AG09319 (cell line): ENCODE data around the gene LEF1.

Experiments used
- DNase-seq: peaks from one replicate; pipeline ENCODE4 v3.0.0-alpha.2; 2010; ENCODE audit warnings: low read depth; ENCODE audit errors: extremely low read depth
- CTCF ChIP-seq: IDR thresholded peaks from 2 replicates; pipeline ENCODE4 v1.5.1; 2011; ENCODE audit warnings: low read depth, mild to moderate bottlenecking, inconsistent platforms, low read length, moderate library complexity

Gene LEF1

GRCh38 chr4:108170631-108171338, 2.1 kb upstream of the LEF1 start:
- DNase-seq = no peak

DNA sequence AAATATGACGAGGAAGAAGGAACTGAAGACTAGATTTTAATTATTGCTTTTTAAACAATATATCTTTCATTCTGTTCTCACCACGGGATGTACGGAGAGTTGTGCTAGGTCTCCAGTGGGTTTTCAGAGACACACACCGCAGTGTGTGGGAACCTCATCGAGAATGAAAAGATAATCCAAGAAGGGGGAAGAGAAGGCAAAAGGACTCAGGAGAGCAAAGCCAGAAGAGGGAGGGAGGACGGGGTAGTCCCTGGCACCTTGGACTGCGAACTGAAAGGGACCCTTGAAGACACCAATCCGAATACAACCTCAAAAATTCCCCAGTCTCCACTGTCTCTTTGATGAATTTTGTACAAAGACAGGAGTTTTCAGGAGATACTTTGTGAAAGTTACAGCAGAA, 932 bp upstream of the LEF1 start:
- TF ChIP-seq CTCF = no peak
- DNase-seq = no peak

More at GRCh38 chr4:108170631-108171338, 2.1 kb upstream of the LEF1 start:
- TF ChIP-seq CTCF = no peak

DNA sequence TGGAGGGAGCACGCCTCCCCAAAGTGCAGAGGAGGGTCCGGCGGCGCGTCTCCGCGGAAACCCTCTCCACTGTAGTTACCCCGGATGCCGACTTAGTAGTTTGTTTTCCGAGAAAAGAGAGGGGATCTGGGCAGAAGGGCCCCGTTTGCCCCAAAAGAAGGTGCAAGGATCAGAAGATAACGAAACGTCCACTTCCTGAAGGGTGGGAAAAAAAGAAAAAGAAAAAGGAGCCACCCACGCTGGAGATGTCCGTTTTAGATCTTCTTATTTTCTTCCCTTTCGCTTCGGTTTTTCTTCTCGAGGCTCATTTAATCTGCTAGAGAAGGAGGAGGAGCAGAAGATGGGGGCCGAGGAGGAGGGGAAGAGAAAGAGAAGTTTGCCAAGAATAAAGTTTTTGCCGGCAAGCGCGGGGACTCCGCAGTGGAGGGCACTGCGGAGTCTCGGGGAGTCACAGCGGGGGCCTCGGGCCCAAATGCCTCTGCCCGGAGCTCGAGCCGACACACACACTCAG, 517 bp downstream of the LEF1 start:
- DNase-seq = no peak
- no peak for TF ChIP-seq CTCF

DNA sequence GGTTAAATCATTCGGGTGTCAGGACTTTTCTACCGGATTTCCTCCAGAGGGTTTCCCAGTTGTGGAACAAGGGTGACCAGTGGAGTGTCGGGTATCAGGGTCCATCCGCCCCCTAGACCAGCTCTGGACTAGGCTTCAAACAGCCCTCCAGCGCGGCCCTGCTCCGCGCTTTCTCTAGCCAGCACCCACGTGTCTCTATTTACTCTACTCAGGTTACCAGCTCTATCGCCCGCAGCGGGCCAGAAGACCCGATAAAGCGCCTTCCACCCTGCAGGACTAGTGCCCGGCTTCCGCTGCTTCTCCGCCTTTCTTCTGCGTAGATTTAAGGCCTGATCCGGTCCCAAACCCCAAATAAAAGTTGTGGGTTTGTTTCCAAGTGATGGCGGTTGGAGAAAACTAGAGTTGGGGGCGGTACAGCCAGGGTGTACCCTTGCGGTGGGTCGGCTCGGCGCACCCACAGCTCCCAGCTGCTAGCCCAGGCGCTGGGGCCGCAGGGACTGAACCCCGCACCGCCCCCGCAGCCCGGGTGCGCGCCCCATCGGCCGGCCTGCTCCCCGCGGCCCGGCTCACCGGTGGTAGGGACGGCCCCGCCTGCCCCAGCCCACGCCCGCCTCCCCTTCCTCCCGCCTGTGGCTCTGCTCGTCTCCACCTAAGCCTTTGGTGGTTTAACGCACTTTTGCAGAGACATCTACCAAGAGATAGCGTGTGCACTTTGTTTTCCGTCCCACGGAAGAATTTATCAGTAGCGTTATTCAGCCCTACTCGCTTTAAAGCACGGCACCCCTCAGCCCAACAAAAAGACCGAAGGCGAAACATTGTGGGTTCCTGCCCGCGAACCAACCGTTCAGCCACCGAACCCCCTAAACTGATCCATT, 2.1 kb downstream of the LEF1 start:
- DNase-seq = no peak
- no peak for TF ChIP-seq CTCF

DNA sequence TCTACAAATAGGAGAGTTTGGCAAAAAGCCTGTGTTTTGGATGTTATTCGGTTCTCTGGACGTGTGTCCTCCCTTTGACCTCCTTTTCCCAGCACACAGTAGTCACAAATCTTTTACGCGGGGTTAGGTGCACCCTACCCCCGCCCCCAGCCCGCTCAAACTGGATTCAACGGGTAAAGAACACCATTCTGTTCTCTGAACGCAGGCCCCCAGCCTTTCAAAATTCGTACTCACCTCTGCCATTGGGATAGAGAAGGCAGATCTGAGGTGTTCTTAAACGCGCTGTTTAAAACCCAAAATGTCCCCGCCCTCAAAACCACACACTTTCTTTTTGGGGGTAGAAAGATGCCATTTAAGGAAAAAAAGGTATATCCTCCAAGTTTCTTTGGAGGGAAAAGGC, 2.7 kb downstream of the LEF1 start:
- no peak for TF ChIP-seq CTCF
- DNase-seq = no peak

DNA sequence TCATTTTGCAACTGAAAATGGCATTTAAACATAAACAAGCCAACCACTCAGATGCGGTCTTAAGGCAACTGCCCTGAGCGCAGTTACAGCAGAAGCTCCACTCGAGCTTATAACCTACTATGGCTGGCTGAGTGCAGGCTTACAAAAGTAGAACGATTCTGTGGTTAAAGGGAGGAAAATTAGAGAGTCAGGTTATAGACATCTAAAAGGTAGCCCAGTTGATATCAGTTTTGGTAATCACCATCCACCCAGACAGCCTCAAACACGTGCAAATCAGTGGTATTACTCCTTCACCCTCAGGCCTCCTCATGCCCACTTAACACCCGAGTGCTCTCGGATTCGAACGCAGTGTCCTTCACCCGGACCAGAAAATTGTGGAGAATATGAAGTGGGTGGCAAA, 3.1 kb downstream of the LEF1 start:
- no peak for DNase-seq
- no peak for TF ChIP-seq CTCF

DNA sequence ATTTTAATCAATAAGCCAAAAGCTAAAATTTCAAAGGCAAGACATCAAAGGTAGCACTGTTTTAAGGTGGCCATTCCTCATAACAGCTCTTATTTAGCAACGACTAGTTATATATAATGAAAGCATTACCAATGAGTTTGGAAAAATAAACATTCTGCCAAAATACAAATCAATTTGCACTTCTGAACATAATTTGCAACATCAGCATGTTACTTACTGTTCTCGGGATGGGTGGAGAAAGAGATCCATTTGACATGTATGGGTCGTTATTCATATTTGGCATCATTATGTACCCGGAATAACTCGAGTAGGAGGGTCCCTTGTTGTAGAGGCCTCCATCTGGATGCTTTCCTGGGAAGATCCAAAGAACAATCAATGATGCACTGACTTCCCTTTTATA, 5.4 kb downstream of the LEF1 start:
- no peak for DNase-seq
- TF ChIP-seq CTCF = no peak
